Hematopoietic multipotent progenitor cell treated with erythropoietin and hydrocortisone succinate and interleukin-3 and kit ligand, for 8 days (in vitro differentiated cells): ENCODE results near the gene CRTC1.
"Not testable (repeated sequence)": the region's sequence is repeated elsewhere in the genome, so short reads cannot be mapped to it uniquely, and the experiment has no call there.

Experiments
- DNase-seq: peaks from one replicate; pipeline ENCODE4 v3.0.0-alpha.2; 2015

CRTC1 gene

GRCh38 chr19:18670312-18670711 lies 13.2 kb upstream of the CRTC1 start:
- DNase-seq, result no peak

- no peak for DNase-seq
Observed at GRCh38 chr19:18671303-18672043, 12.0 kb upstream of the CRTC1 start.

- no peak for DNase-seq
Observed at GRCh38 chr19:18672044-18672451, 11.4 kb upstream of the CRTC1 start.

- DNase-seq, result no peak
Observed at GRCh38 chr19:18672606-18673337, 10.7 kb upstream of the CRTC1 start.

- DNase-seq, result no peak
Observed at GRCh38 chr19:18674616-18675015, 8.9 kb upstream of the CRTC1 start.

- DNase-seq, result peak; percentile 45
Observed at GRCh38 chr19:18675779-18676178, 7.7 kb upstream of the CRTC1 start.

- DNase-seq, result no peak
Observed at GRCh38 chr19:18676692-18677091, 6.8 kb upstream of the CRTC1 start.

- no peak for DNase-seq
Observed at GRCh38 chr19:18677156-18677555, 6.3 kb upstream of the CRTC1 start.

GRCh38 chr19:18680148-18680547 lies 3.3 kb upstream of the CRTC1 start:
- DNase-seq, result not testable (repeated sequence)

- DNase-seq, result no peak
Observed at GRCh38 chr19:18682807-18683108, 722 bp upstream of the CRTC1 start.

GRCh38 chr19:18683958-18684641 lies 620 bp downstream of the CRTC1 start:
- no peak for DNase-seq

GRCh38 chr19:18684642-18684993 lies 1.1 kb downstream of the CRTC1 start:
- DNase-seq, result no peak

- no peak for DNase-seq
Observed at GRCh38 chr19:18685597-18686190, 2.2 kb downstream of the CRTC1 start.

- no peak for DNase-seq
Observed at GRCh38 chr19:18687740-18688465, 4.4 kb downstream of the CRTC1 start.

GRCh38 chr19:18696023-18696422 lies 12.5 kb downstream of the CRTC1 start:
- DNase-seq, result no peak

- DNase-seq, result no peak
Observed at GRCh38 chr19:18697680-18698079, 14.2 kb downstream of the CRTC1 start.

- DNase-seq, result no peak
Observed at GRCh38 chr19:18698321-18699167, 15.1 kb downstream of the CRTC1 start.

- DNase-seq, result no peak
Observed at GRCh38 chr19:18699403-18700054, 16.0 kb downstream of the CRTC1 start.

GRCh38 chr19:18700501-18701249 lies 17.2 kb downstream of the CRTC1 start:
- DNase-seq, result peak; percentile 75

- no peak for DNase-seq
Observed at GRCh38 chr19:18701250-18701608, 17.7 kb downstream of the CRTC1 start.

GRCh38 chr19:18704054-18704453 lies 20.6 kb downstream of the CRTC1 start:
- no peak for DNase-seq
